ENCODE results near the gene VSIG10L2. TPM values are rescaled to one million over a fixed set of nuclear protein-coding genes. Genes with fewer than 3 reads are reported as not detected.

The VSIG10L2 gene
- total RNA-seq, 1 experiment from 2014 or later, result not detected

- ChIA-PET CTCF (no interaction called here), POLR2A (ENCODE audit: unreplicated experiment) (no interaction called here)
- Histone ChIP-seq H3K9me3 (ENCODE audit: insufficient read depth, low read depth) (no peaks in the 10 kb centered on the region; the same call in 1 of the 2 replicates), H3F3A (ENCODE audit: insufficient read depth, low read depth) (no peaks in the 10 kb centered on the region), H3K27me3 (ENCODE audit: insufficient read depth, low read depth) (no peaks in the 10 kb centered on the region), H3K36me3 (ENCODE audit: low read depth) (no peaks in the 10 kb centered on the region), H3K9me2 (ENCODE audit: insufficient read depth) (no peaks in the 10 kb centered on the region), H3K4me3 (no peak overlapping the region), H4K20me1 (ENCODE audit: insufficient read depth) (no peaks in the 10 kb centered on the region), H2AFZ (no peak overlapping the region), H3K27ac (no peak overlapping the region), H3K79me2 (ENCODE audit: low read depth) (no peaks in the 10 kb centered on the region), H3K4me2 (no peak overlapping the region), H3K4me1 (replicated peaks; ENCODE audit: insufficient read depth) (no peaks in the 10 kb centered on the region)
- no peak for DNase-seq
- BruUV-seq (replicated peaks), result no TSS peak
- TF ChIP-seq EZH2 (IDR thresholded peaks at IDR 0.05; ENCODE audit: low read depth), result no peak
- no peak for TF ChIP-seq CTCF (conservative IDR thresholded peaks at IDR 0.05)
- intact Hi-C loops (cut with micrococcal nuclease; ENCODE audit: unreplicated experiment), result no loop called here
These were observed 13.7 kb downstream of the VSIG10L2 start for GRCh38 chr11:125959511-125959910.

- no peak overlapping the region for H3K27ac ChIP-seq
- no peaks in the 10 kb centered on the region for H3F3A ChIP-seq (ENCODE audit: insufficient read depth, low read depth)
- BruUV-seq (replicated peaks), result no TSS peak
- TF ChIP-seq EZH2 (IDR thresholded peaks at IDR 0.05; ENCODE audit: low read depth) (no peak), CTCF (conservative IDR thresholded peaks at IDR 0.05) (no peak)
- H3K4me3 ChIP-seq, result no peak overlapping the region
- H3K27me3 ChIP-seq (ENCODE audit: insufficient read depth, low read depth), result no peaks in the 10 kb centered on the region
- H3K9me2 ChIP-seq (ENCODE audit: insufficient read depth), result no peaks in the 10 kb centered on the region
- H3K4me2 ChIP-seq, result no peak overlapping the region
- no peaks in the 10 kb centered on the region for H3K36me3 ChIP-seq (ENCODE audit: low read depth)
- H3K79me2 ChIP-seq (ENCODE audit: low read depth), result no peaks in the 10 kb centered on the region
- POLR2A ChIA-PET (ENCODE audit: unreplicated experiment), result no interaction called here
- CTCF ChIA-PET, result no interaction called here
- H3K9me3 ChIP-seq (ENCODE audit: insufficient read depth, low read depth), result no peaks in the 10 kb centered on the region; the same call in 1 of the 2 replicates
- intact Hi-C loops (cut with micrococcal nuclease; ENCODE audit: unreplicated experiment), result no loop called here
- no peak for DNase-seq
- no peak overlapping the region for H2AFZ ChIP-seq
- H3K4me1 ChIP-seq (replicated peaks; ENCODE audit: insufficient read depth), result no peaks in the 10 kb centered on the region
- H4K20me1 ChIP-seq (ENCODE audit: insufficient read depth), result no peaks in the 10 kb centered on the region
These were observed 14.1 kb downstream of the VSIG10L2 start for GRCh38 chr11:125959931-125960330.

GRCh38 chr11:125960771-125961170 is 14.9 kb downstream of the VSIG10L2 start:
- BruUV-seq (replicated peaks), result no TSS peak

More at GRCh38 chr11:125960771-125961170, 14.9 kb downstream of the VSIG10L2 start:
- Histone ChIP-seq H3K9me2 (ENCODE audit: insufficient read depth) (no peaks in the 10 kb centered on the region), H3K4me3 (no peak overlapping the region), H3K4me2 (no peak overlapping the region), H3K36me3 (ENCODE audit: low read depth) (no peaks in the 10 kb centered on the region), H3K27me3 (ENCODE audit: insufficient read depth, low read depth) (no peaks in the 10 kb centered on the region), H4K20me1 (ENCODE audit: insufficient read depth) (no peaks in the 10 kb centered on the region), H3K4me1 (replicated peaks; ENCODE audit: insufficient read depth) (no peaks in the 10 kb centered on the region), H3K79me2 (ENCODE audit: low read depth) (no peaks in the 10 kb centered on the region), H3F3A (ENCODE audit: insufficient read depth, low read depth) (no peaks in the 10 kb centered on the region), H3K9me3 (ENCODE audit: insufficient read depth, low read depth) (no peaks in the 10 kb centered on the region; the same call in 1 of the 2 replicates), H3K27ac (no peak overlapping the region), H2AFZ (no peak overlapping the region)
- ChIA-PET POLR2A (ENCODE audit: unreplicated experiment) (no interaction called here), CTCF (no interaction called here)
- intact Hi-C loops (cut with micrococcal nuclease; ENCODE audit: unreplicated experiment), result no loop called here
- TF ChIP-seq EZH2 (IDR thresholded peaks at IDR 0.05; ENCODE audit: low read depth) (no peak), CTCF (conservative IDR thresholded peaks at IDR 0.05) (no peak)
- no peak for DNase-seq
